GM21786 (cell line): ENCODE results near the gene MBD3.

Experiments
- ATAC-seq: cut with Tn5 transposase; IDR thresholded peaks from one replicate; pipeline ENCODE4 v1.9.1; 2021; ENCODE audit not compliant: unreplicated experiment

Gene MBD3

DNA sequence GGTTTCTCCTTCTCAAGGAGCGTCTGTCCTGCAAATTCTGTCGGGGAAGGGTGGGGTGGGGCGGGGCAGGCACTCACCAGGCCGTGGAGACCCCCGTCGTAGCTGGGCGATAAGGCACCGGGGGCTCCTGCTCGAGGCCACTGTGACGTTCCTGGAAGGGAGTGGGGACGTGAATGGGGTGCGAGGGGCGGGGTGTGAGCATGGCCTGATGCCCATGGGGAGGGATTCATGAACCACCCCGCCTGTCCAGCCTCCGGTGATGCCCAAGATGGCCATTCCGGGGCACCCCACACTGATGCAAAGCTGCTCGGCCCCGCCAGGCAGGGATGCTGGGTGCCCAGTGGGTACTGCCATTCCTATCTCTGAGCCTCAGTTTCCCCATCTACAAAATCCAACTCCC is 27.0 kb upstream of the MBD3 start:
- no peak for ATAC-seq

DNA sequence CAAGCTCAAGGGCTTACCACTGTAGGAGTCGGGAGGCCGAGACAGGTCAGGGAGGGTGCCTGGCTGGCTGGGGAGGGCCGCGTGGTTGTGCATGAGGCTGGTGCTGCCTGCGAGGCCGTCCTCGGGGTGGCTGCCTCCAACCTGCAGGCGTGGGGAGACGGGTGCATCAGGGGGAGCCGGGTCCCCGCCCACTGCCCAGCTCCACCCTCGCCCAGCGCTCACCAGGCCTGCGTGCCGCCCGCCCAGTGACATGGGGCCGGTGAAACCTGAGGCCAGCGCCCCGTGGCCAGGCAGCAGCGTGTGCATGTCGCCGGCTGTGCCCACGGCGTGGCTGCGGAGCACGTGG is 26.4 kb upstream of the MBD3 start:
- ATAC-seq = no peak

DNA sequence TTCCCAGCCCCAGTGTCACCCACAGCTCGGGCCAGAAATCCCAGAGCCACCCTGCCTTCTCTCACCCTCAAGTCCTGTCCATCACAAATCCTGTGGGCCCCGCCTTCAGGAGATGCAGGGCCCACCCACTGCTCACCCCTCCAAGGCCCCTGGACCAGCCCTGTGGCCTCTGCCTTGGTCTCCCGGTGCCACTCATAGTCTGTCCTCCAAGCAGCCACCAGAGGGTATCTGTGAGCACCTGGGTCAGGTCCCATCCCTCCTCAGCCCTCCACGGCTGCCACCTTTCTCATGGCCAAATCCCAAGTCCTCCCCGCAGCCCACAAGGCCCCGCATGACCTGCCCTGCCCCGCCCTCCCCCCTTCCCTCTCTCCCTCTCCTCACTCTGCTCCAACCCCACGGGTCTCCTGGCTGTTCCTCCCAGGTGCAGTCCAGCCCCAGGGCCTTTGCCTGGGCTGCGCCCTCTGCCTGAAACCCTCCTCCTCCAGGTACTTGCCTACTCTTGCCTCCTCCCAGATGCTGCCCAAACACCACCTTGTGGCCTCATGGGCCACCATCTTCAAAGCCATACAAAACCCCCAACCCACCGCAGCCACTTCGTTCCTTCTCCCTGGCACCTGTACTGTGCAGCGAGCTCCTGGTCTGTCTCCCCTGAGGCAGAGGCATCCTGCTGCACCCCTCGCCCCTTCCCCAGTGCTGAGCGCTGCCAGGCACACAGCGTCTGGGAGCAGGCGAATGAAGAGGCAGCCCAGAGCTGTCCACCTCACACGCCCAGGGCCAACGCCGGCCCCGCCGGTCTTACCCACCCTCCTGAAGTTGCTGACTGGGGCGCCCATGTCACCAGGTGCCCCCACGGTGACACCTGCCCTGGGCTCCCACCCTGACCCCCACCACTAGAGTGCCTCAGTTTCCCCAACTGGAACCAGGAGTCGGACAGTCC is 25.8 kb upstream of the MBD3 start:
- no peak for ATAC-seq

DNA sequence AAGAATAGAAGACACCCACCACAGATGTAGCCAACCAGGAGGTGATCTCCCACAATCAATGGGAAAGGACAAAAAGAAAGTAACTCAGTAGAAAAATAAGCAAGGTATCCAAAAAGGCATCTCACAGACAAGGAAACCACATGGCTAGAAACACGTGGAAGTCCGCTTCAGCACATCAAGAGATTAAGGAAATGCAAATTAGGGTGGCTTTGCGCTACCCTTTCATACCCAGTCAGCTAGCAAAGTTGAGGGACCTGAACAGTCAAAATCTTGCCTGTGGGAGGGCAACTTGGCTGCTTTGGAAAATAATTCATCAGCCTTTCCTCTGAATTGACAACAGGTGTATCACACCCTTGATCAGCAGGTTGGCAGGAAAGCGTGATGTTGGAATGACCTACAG is 24.2 kb upstream of the MBD3 start:
- ATAC-seq = no peak

DNA sequence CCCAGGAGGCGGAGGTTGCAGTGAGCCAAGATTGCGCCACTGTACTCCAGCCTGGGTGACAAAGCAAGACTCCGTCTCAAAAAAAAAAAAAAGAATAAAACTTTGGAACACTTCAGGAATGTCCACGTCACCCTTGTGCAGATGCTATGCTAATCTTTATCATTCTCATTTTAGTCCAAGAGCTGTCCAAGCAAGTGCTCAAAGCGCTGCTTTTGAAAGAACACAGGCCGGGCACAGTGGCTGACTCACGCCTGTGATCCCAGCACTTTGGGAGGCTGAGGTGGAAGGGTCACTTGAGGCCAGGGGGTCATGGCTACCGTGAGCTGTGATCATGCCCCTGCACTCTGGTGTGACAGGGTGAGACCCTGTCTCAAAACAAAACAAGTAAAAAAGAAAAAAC is 23.7 kb upstream of the MBD3 start:
- no peak for ATAC-seq

DNA sequence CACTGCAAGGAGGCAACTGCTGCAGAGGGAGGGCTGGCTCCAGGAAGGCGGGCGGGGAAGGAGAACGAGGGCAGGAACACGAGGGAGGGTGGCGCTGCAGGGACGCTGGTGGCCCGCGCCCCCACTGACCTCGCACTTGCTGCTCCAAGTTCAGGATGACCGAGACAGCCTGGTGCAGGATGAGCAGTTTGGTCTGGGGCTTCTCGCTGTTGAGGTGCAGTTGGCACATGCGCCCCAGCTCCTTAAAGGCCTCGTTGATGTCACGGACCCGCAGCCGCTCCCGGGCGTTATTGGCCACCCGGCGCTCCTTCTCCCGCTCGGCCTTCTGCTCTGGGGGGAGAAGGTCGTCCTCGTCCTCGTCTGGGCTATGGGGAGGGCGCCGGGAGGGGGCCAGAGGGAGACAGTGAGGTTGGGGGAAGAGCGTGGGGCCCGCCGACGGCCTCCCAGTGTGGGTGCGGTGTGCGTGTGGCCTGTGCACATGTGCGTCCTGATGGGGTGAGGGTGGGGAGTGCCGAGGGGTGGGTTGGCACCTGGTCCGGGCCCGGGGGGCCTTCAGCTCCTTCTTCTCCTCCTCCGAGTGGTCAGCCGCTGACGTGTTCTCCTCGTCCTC is 22.6 kb upstream of the MBD3 start:
- no peak for ATAC-seq

DNA sequence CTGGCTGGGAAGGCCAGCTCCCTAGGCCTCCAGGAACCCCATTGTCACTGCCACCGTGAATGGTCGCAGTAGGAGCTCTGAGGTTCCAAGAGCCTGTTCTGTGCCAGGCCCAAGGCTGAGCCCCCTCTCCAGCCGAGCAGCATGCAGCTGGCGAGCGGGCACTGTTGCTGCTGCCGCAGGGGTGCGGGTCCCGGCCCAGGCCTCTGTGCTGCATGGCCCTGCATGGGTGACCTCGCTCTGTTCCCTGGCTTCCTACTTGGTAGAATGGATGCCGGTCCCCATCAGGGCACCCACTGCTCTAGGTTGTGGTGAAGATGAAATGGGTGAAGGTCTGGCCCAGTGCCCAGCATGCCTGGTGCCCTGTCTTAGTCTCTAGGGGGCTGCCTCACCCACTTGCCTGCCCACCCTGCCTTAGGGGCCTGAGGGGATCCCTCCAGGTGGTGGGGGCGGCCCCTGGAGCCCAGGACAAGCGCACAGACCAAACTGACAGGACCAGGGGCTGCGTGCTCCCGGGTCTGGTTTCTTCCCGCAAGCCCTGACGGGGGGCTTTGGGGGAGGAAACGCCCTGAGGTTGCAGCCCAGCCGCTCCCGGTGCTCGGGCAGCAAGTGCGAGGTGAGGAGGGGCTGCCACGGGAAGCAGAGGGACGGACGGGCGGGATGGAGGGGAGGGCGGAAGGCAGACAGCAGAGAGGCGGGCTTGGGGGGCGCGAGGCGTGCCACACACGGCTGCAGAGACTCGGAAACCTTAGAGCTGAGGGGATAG is 21.3 kb upstream of the MBD3 start:
- no peak for ATAC-seq

DNA sequence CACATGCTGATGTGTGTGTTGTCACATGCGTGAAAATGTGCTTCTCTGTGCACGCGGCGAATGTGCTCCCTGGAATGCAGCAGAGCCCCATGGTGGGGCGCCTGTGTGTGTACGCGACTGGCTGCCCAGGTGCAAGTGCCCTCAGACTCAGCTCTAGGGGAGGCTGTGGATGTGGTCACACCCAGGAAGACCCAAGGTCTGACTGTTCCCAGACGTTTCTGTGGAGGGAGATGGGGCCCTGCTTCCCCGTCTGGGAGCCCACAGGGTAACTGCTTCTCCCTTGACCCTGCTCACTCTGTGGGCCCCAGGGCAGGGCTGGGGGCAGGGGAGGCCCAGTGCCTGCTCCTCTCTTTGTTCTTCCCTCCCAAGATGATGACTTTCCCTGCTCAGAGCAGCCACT is 20.5 kb upstream of the MBD3 start:
- no peak for ATAC-seq

DNA sequence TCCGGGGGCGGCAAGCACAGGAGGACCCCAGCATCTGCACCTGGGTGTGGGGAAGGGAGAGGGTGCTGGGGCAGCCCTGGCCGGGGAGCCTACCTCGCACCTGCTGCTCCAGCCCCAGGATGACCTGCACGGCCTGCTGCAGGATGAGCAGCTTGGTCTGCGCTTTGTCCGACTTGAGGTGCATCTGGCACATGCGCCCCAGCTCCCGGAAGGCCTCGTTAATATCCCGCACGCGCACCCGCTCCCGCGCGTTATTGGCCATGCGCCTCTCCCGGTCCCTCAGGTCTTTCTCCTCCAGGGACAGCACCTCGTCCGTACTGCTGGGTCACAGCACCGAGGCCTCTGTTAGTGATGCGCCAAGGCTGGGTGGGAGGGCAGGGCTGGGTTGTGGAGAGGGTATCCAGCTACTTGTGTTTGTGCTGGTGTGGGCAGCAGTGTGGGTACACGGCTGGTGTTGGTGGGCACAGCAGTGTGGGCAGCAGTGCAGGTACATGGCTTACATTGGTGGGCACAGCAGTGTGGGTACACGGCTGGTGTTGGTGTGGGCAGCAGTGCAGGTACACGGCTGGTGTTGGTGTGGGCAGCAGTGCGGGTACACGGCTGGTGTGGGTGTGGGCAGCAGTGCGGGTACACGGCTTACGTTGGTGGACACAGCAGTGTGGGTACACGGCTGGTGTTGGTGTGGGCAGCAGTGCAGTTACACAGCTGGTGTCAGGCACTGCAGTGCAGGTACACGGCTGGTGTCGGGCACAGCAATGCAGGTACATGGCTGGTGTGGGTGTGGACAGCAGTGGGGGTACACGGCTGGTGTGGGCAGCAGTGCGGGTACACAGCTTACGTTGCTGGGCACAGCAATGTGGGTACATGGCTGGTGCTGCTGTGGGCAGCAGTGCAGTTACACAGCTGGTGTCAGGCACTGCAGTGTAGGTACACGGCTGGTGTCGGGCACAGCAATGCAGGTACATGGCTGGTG is 19.7 kb upstream of the MBD3 start:
- no peak for ATAC-seq

DNA sequence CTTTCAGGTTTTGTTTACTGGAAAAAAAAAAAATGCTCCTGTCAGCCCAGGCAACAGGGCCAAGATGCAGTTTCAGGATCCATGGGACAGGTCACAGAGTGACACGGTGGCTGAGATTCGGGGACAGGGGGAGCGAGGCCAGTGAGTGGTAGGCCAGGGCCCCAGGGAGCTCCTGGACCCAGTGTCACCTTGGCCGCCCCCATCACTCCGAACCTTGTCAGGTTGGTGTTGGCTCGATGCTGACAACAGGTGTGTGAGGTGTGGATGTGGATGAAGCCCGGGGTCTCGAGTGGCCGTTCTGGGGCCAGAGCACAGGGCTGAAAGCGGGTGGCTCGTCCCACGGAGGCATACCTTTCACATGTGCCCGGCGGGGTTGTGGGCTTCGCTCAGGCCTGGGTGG is 18.7 kb upstream of the MBD3 start:
- no peak for ATAC-seq

DNA sequence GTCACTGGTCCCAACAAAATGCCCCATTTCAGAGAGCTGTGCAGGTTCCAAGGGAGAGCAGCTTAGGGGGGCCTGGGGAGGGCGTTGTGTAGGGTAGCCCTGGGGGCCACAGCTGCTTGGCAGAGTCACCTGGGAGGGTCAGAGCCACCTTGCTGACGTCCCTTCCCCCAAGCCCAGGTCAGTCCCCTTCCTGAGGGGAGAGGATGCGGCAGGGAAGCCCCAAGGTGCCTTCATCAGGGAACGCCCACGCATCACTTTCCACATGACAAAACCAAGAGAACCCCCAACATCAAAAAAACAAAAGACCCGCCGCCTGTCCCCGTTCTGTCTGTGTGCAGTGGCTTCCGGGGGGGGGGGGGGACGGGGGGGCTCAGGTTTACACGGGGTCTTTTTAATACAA is 17.9 kb upstream of the MBD3 start:
- no peak for ATAC-seq

DNA sequence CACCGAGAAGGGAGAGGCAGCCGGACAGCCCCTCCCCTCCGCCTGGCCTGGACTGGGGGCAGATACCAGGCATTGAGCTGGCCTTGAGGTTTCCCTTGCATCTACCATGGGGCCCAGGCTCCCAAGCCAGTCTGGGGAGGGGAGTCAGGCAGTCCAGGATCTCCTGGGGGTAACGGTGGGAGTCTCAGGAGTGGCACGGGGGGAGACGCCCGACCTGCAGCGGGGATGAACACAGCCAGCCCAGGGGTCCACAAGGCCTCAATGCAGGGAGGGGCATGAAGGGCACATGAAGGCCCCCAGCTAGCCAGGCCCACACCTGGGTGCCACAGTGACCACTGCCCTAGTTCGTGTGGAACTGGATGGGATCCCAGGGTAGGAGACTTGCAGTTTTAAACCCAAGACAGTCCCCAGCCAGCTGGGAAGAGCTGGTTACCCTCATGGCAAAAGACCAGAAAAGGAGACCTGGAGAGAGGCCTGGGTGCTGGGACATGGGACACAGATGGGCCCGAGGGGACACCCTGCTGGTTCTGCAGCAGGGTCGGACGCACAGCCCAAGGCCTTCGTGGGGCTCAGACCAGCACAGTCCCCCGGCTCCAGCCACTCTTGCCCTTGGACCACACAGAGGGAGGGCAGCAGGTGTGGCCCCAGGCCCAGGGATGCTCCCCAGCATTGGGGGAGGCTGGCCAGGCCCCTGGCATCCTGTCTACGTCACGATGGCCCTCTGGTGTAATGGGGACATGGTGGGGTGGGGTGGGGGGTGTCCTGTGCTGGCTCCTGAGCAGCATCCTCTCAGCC is 17.2 kb upstream of the MBD3 start:
- no peak for ATAC-seq

DNA sequence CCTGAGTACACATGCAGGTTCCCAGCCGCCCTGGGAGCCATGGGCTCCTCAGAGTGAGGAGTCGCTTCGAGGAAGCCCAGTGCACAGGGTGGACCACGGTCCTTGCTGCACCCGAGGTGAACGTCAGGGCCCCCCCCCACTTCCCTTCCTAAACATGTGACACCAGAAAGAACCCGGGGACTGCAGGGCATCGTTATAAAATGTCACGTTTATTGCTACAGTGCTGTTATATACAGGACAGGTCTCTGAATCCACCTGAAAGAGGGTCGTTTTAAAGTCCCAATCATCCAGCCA is 16.4 kb upstream of the MBD3 start:
- no peak for ATAC-seq

DNA sequence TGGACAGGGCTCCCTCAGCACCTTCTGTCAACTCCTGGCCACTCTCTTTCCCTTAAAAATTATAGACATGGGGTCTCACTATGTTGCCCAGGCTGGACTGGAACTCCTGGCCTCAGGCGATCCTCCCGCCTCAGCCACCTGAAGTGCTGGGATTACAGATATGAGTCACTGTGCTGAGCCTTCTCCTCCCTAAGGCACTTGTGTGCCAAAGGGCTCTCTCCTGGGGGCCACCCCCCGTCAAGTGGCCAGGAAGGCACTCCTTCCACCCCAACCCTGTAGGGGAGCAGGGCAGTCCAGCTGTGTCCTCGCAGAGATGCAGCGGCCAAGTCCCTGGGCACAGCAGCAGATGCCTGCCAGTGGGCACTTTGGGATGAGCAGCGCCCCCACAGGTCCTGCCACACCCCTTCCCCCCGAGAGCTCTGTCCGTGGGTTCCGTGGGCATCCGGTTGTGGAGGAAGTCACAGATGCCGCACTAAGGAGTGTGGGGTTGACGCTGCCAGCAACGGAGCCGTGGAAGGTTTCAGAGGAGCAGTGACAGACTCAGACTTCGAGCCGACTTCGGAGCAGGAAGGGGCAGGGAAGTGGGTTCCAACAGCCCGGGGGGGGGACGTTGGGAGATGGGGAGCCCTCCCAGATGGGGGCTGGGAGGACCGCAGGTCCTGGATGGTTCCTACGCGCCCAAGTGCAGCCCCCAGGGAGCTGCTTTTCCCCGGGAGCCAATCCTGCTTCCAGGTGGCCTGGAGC is 15.9 kb upstream of the MBD3 start:
- no peak for ATAC-seq

DNA sequence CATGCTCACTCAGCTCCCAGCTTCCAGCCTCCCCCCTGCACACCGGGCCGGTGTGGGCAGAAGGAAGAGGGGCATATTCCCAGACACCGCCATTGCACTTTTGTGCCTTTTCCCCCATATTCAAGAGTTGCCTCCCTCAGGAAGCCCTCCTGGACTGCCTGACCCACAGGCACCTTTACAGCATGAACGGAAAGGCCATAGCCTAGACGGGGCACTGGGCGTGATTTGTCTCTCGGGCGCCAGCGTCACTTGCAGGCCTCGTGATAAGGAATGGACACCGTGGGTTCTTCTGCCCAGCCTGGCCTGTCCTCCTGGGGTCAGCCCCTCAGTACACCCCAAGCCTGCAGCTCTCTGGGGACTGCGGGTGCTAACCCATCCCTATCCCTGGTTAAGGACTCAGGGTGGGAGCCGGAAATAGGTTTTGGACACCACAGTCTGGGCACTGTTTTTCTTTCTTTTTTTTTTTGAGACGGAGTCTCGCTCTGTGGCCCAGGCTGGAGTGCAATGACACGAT is 13.5 kb upstream of the MBD3 start:
- no peak for ATAC-seq

DNA sequence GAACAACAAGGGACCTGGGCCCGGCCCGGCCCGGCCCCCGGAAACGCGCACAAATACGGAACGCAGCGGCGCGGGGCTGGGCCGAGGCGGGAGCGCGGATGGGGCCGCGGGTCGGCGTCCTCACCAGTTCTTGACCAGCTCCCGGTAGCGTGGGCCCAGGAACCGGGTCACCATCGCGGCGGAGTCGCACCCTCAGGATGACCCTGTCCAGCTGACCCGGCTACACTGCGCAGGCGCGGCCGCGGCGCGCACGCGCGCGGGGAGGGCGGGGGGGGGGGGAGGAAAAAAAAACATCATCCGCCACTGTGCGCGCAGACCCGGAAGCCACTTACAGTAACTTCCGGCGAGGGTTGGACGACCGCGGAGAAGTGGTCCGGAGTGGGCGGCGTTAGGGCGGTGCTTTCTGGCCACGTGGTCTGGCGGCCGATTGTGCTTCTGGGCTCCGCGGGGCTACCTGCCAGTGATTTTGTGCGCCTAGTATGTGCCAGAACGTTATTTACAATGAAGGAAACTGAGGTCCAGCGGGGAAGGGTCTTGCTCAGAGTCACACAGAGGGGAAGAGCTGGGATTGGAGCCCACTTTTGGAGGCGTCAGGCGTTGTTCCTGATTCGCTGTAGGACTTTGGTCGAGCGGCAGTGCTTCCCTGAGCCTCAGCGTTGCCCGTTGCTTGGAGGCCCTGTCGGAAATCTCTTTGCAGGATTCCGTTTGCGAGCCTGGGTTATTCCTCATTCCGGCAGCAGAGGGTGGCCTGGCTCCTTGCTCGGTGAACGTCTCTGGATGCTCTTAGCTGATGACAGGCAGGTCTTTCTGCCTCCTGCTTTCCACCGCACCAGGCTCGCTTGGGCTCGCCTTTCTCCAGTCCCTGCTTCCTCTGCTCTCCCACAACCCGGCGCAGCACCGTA is 12.8 kb upstream of the MBD3 start, which contains the start of gene UQCR11:
UQCR11 (minus strand) TSS at position 227 of the 902 bp plus-strand sequence; CDS start at position 174, 53 bp downstream.
- ATAC-seq = peak; percentile 84

DNA sequence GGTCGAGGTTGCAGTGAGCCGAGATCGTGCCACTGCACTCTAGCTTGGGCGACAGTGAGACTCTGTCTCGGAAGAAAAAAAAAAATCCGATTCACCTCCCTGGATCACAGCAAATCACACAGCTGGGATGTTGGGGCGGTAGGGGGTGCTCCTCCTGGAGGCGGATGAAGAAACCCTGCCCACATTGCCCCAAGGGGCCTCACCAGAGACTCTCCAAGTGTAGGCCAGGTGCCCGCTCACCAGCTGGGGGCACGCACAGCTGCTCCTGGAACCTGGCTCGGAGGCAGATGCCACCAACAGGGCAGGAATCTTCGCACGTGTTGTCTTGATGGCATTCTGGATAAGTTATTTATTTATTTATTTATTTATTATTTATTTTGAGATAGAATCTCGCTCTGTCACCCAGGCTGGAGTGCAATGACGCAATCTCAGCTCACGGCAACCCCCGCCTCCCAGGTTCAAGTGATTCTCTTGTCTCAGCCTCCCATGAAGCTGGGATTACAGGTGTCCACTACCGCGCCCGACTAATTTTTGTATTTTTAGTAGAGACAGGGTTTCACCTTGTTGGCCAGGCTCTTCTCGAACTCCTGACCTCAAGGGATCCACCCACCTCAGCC is 9.5 kb upstream of the MBD3 start:
- ATAC-seq = no peak

DNA sequence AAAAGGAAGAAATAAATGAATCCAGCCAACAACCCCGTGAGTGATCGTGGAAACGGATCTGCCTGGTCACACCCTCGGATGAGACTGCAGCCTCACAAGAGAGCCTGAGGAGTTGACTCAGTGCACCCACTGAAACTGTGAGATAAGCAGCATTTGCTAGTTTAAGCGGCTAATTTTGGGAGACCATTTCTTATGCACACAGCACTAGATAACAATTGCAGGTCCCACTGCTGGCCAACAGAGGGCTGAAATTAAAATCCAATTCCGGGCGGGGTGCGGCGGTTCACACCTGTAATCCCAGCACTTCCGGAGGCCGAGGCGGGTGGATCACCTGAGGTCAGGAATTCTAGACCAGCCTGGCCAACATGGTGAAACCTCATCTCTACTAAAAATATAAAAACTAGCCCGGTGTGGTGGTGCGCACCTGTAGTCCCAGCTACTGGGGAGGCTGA is 9.0 kb upstream of the MBD3 start:
- ATAC-seq = no peak
